Neural cell (in vitro differentiated cells): ENCODE results near the gene RNF133.

Source experiments
- EZH2 ChIP-seq: fragments of 200-600, 300-800 bp; shearing (Covaris generic), sonication (generic); IDR thresholded peaks from 2 replicates; pipeline ENCODE4 v1.6.1; 2014; ENCODE audit warnings: antibody characterized with exemption, low read length, borderline replicate concordance, mild to moderate bottlenecking; ENCODE audit not compliant: insufficient read depth, poor library complexity, severe bottlenecking
- TF ChIP-seq, protein P1 (sequence below): fragments of 450-650 bp; IDR thresholded peaks from 2 replicates; pipeline ENCODE4 v1.5.1; 2014; ENCODE audit warnings: antibody characterized with exemption, mild to moderate bottlenecking, moderate library complexity; ENCODE audit not compliant: poor library complexity, severe bottlenecking

DNA sequence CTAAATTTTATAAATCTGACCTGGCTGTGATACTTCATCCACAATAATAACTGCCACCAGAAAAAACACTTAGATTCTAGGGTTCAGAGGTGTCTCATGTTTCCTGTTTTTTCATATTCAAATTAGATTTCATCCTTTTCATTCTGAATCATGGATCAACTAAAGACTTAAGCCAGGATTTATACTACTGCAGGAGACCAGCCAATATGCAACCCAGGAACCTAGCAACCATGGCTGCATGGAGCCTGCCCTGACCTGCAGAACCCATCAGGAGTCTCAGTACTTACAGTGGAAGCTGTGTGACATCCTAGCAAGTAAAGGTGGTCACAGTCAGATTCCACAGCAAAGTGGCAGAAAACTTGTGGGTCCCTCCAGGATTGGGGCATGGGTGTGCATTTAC, 44.3 kb upstream of the RNF133 start:
- TF ChIP-seq, protein P1, sequence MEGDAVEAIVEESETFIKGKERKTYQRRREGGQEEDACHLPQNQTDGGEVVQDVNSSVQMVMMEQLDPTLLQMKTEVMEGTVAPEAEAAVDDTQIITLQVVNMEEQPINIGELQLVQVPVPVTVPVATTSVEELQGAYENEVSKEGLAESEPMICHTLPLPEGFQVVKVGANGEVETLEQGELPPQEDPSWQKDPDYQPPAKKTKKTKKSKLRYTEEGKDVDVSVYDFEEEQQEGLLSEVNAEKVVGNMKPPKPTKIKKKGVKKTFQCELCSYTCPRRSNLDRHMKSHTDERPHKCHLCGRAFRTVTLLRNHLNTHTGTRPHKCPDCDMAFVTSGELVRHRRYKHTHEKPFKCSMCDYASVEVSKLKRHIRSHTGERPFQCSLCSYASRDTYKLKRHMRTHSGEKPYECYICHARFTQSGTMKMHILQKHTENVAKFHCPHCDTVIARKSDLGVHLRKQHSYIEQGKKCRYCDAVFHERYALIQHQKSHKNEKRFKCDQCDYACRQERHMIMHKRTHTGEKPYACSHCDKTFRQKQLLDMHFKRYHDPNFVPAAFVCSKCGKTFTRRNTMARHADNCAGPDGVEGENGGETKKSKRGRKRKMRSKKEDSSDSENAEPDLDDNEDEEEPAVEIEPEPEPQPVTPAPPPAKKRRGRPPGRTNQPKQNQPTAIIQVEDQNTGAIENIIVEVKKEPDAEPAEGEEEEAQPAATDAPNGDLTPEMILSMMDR: no peak
- no peak for TF ChIP-seq EZH2
